K562 (cell line): ENCODE data around the gene ABHD16A. TPM values are rescaled to one million over a fixed set of nuclear protein-coding genes. Genes with fewer than 3 reads are reported as not detected.

Source experiments
- CBFA2T2 ChIP-seq: fragments of 450-650 bp; conservative IDR thresholded peaks from 2 replicates; pipeline ENCODE4 v1.6.1; 2017; ENCODE audit warnings: mild to moderate bottlenecking
- CREBBP ChIP-seq: IDR thresholded peaks from one replicate; pipeline ENCODE4 v1.6.1; 2012; ENCODE audit warnings: low read depth, mild to moderate bottlenecking, control low read depth, inconsistent platforms, low read length
- ESRRA ChIP-seq: fragments of 450-650 bp; IDR thresholded peaks from 2 replicates; pipeline ENCODE4 v1.6.1; 2014; ENCODE audit warnings: low read depth, mild to moderate bottlenecking, moderate library complexity, borderline replicate concordance
- FOXA1 ChIP-seq: fragments of 450-650 bp; IDR thresholded peaks from 2 replicates; pipeline ENCODE4 v1.6.1; 2016; ENCODE audit warnings: mild to moderate bottlenecking, borderline replicate concordance
- GABPB2 ChIP-seq: fragments of 250-450 bp; sonication (Bioruptor Pico); conservative IDR thresholded peaks from 2 replicates; pipeline ENCODE4 v1.5.1; 2021; ENCODE audit warnings: mild to moderate bottlenecking
- HCFC1 ChIP-seq: IDR thresholded peaks from 2 replicates; pipeline ENCODE4 v1.6.1; 2012; ENCODE audit warnings: low read depth, low read length, improper control_type of control experiment
- HOXB6 ChIP-seq: fragments of 250-450 bp; sonication (Bioruptor Pico); IDR thresholded peaks from 2 replicates; pipeline ENCODE4 v1.5.1; 2022; ENCODE audit warnings: mild to moderate bottlenecking, borderline replicate concordance
- JUNB ChIP-seq: fragments of 450-650 bp; formaldehyde crosslinking; conservative IDR thresholded peaks from 2 replicates; pipeline ENCODE4 v1.4.0; 2020; ENCODE audit warnings: mild to moderate bottlenecking
- NCOA2 ChIP-seq, 2 experiments: fragments of 450-650 bp; IDR thresholded peaks; 2 replicates each; pipeline ENCODE4 v1.6.1; 2018; ENCODE audit warnings: mild to moderate bottlenecking in 2 of 2, moderate library complexity in 1 of 2; ENCODE audit not compliant: partially characterized antibody in 2 of 2
- NFIC ChIP-seq: fragments of 450-650 bp; IDR thresholded peaks from 2 replicates; pipeline ENCODE4 v1.6.1; 2017; ENCODE audit warnings: mild to moderate bottlenecking, inconsistent platforms
- NR1H2 ChIP-seq: sonication (generic); formaldehyde crosslinking; IDR thresholded peaks from 2 replicates; pipeline ENCODE4 v1.4.0; 2020; ENCODE audit warnings: mild to moderate bottlenecking, missing genetic modification reagents
- NR2C2 ChIP-seq, 2 experiments: fragments of 200-800 bp in 1 of 2; sonication (Bioruptor generic) in 1 of 2; sonication (generic) in 1 of 2; formaldehyde crosslinking in 1 of 2; IDR thresholded peaks; 2 replicates each; pipeline versions ENCODE4 v1.6.1 to v1.8.0; 2016 to 2022; ENCODE audit warnings: mild to moderate bottlenecking in 1 of 2, missing compliant biosample characterization in 1 of 2, missing genetic modification characterization in 1 of 2, missing genetic modification reagents in 1 of 2
- NR2F6 ChIP-seq: fragments of 450-650 bp; formaldehyde crosslinking; IDR thresholded peaks from 2 replicates; pipeline ENCODE4 v1.4.0; 2020; ENCODE audit warnings: mild to moderate bottlenecking
- NR4A1 ChIP-seq, 2 experiments: fragments of 250-450 bp in 1 of 2; fragments of 450-650 bp in 1 of 2; sonication (Bioruptor Pico) in 1 of 2; IDR thresholded peaks; 2 replicates each; pipeline versions ENCODE4 v1.4.0 to v1.6.1; 2016 to 2020; ENCODE audit warnings: mild to moderate bottlenecking in 2 of 2, missing compliant biosample characterization in 1 of 2, missing genetic modification characterization in 1 of 2, moderate library complexity in 1 of 2
- POLR2AphosphoS5 ChIP-seq: IDR thresholded peaks from 2 replicates; pipeline ENCODE4 v1.6.1; 2011; ENCODE audit warnings: mild to moderate bottlenecking, low read depth, low read length, moderate library complexity; ENCODE audit not compliant: control insufficient read depth, insufficient read depth
- ZNF584 ChIP-seq: fragments of 200-800 bp; sonication (Bioruptor generic); IDR thresholded peaks from 2 replicates; pipeline ENCODE4 v1.6.1; 2016; ENCODE audit warnings: low read depth, mild to moderate bottlenecking, missing genetic modification characterization, missing compliant biosample characterization
- ZNF696 ChIP-seq: fragments of 250-450 bp; sonication (Bioruptor Pico); conservative IDR thresholded peaks from 2 replicates; pipeline ENCODE4 v1.4.0; 2020; ENCODE audit warnings: mild to moderate bottlenecking, moderate library complexity
- ZNF830 ChIP-seq: fragments of 250-450 bp; sonication (Bioruptor Pico); IDR thresholded peaks from 2 replicates; pipeline ENCODE4 v1.5.0; 2021; ENCODE audit warnings: mild to moderate bottlenecking
- polyA plus RNA-seq, 8 experiments: library from polyadenylated mRNA; depleted of rRNA in 4 of 8; stranded (reverse) in 5 of 8; unstranded in 3 of 8; fragments of >200 nt; fragmentation: Nextera tagmentation in 2 of 8; fragmentation: Illumina TruSeq in 1 of 8; extraction: Ambion mirVana in 2 of 8; extraction: Trizol in 1 of 8; gene quantifications; 2 replicates each; pipeline versions ENCODE4 v1.2.1 to v1.2.3, GENCODE V29; 2011 to 2014; ENCODE audit warnings: inconsistent platforms in 1 of 8, missing spikeins in 1 of 8
- total RNA-seq, 7 experiments: library from RNA; depleted of rRNA in 6 of 7; stranded (reverse); fragments of >200 nt in 6 of 7; fragmentation: Illumina TruSeq in 2 of 7; extraction: Trizol in 2 of 7; gene quantifications; 2 replicates each; pipeline versions ENCODE4 v1.2.1 to v1.2.3, GENCODE V29; 2011 to 2021; ENCODE audit warnings: low replicate concordance in 1 of 7
- TF ChIP-seq, protein P1 (sequence below): fragments of 450-650 bp; IDR thresholded peaks from 2 replicates; pipeline ENCODE4 v1.6.1; 2016; ENCODE audit warnings: antibody characterized with exemption
- TF ChIP-seq, protein P2 (sequence below): fragments of 250-450 bp; sonication (Bioruptor Pico); IDR thresholded peaks from 2 replicates; pipeline ENCODE4 v1.5.1; 2021; ENCODE audit warnings: mild to moderate bottlenecking
- TF ChIP-seq, protein P3 (sequence below), 2 experiments: fragments of 450-650 bp in 1 of 2; IDR thresholded peaks; 2 replicates each; pipeline ENCODE4 v1.6.1; 2011 to 2017; ENCODE audit warnings: low read depth in 2 of 2, antibody characterized with exemption in 1 of 2, borderline replicate concordance in 1 of 2, low read length in 1 of 2, mild to moderate bottlenecking in 1 of 2, mixed read lengths in 1 of 2; ENCODE audit not compliant: control insufficient read depth in 1 of 2

ABHD16A gene
- total and polyA plus RNA-seq, 9 of the 15 experiments (the other 6 are each of a cell fraction or from before 2014, with no cell fraction given), result 25.8 to 120 (median 81.6) TPM

DNA sequence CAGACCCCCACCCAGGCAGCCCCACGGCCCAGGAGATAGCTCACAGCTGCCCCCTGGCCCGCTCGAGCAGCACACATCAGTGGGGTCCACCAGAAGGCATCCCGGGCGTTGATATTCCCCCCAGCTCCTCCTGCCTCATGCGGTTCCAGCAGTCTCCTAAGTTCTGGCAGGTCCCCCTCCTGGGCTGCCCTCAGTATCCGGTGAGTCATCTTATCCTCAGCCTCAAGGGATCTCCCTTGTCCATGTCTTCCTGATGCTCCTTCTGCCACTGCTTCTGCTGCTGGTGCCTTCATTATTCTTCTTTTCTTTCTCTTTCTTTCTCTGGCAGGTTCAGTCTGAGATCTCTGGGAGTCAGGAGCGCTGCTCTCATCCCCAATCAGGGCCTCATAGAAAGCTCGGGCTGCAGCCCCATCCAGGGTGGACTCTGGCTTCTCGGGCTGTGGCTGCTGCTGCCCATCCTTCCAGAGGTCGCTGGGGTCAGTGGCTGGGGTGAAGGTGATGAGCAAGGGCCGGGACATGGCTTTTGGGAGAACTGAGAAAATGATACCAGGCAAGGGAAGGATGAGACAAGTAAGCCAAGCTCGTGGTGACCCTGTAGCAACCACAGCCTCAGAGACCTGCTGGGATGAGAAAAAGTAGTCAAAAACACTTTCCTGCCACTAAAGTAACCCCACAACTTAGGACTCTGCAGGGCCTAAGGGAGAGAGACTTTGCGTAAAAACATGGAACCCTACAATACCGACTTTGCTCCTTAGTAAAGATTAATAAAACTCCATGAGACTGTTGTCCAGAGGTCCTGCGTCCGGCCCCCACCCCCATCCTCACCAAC lies 38.9 kb downstream of the ABHD16A start (continued):
- TF ChIP-seq HCFC1, result no peak; the same call in 1 of the 2 replicates
- no peak for TF ChIP-seq NCOA2 (IDR thresholded peaks at IDR 0.05; ENCODE audit: partially characterized antibody in 2 of 2)
- TF ChIP-seq CBFA2T2, result no peak
- TF ChIP-seq ZNF696, result no peak
- peak; percentile 79 for TF ChIP-seq ESRRA
- no peak for TF ChIP-seq ZNF584 (CRISPR knock-in tag)
- 0 out of 2 replicates have a peak, but pooled peaks have one; percentile 38 for TF ChIP-seq NR2C2 (CRISPR knock-in tag; IDR thresholded peaks at IDR 0.05)
- no peak for TF ChIP-seq NR2C2 (tag; IDR thresholded peaks at IDR 0.05)
- TF ChIP-seq POLR2AphosphoS5, result peak; percentile 69; the same call in 1 of the 2 replicates
- TF ChIP-seq NR2F6 (CRISPR knock-in tag), result no peak
- TF ChIP-seq NR1H2 (CRISPR knock-in tag), result no peak; the same call in 1 of the 2 replicates
- TF ChIP-seq GABPB2 (CRISPR knock-in tag), result no peak
- TF ChIP-seq, protein P1, sequence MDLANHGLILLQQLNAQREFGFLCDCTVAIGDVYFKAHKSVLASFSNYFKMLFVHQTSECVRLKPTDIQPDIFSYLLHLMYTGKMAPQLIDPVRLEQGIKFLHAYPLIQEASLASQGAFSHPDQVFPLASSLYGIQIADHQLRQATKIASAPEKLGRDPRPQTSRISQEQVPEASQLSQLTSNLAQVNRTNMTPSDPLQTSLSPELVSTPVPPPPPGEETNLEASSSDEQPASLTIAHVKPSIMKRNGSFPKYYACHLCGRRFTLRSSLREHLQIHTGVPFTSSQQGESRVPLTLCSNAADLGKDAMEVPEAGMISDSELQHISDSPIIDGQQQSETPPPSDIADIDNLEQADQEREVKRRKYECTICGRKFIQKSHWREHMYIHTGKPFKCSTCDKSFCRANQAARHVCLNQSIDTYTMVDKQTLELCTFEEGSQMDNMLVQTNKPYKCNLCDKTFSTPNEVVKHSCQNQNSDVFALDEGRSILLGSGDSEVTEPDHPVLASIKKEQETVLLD, result peak; percentile 79
- TF ChIP-seq HOXB6 (CRISPR knock-in tag), result no peak
- no peak for TF ChIP-seq ZNF830
- TF ChIP-seq, protein P2, sequence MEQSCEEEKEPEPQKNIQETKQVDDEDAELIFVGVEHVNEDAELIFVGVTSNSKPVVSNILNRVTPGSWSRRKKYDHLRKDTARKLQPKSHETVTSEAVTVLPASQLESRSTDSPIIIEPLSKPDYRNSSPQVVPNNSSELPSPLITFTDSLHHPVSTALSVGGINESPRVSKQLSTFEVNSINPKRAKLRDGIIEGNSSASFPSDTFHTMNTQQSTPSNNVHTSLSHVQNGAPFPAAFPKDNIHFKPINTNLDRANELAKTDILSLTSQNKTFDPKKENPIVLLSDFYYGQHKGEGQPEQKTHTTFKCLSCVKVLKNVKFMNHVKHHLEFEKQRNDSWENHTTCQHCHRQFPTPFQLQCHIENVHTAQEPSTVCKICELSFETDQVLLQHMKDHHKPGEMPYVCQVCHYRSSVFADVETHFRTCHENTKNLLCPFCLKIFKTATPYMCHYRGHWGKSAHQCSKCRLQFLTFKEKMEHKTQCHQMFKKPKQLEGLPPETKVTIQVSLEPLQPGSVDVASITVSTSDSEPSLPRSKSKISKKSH (CRISPR knock-in tag), result no peak
- no peak for TF ChIP-seq NR4A1 (CRISPR knock-in tag; IDR thresholded peaks at IDR 0.05)
- TF ChIP-seq NR4A1 (tag; IDR thresholded peaks at IDR 0.05), result peak; percentile 15; the same call in 1 of the 2 replicates
- TF ChIP-seq, protein P3, sequence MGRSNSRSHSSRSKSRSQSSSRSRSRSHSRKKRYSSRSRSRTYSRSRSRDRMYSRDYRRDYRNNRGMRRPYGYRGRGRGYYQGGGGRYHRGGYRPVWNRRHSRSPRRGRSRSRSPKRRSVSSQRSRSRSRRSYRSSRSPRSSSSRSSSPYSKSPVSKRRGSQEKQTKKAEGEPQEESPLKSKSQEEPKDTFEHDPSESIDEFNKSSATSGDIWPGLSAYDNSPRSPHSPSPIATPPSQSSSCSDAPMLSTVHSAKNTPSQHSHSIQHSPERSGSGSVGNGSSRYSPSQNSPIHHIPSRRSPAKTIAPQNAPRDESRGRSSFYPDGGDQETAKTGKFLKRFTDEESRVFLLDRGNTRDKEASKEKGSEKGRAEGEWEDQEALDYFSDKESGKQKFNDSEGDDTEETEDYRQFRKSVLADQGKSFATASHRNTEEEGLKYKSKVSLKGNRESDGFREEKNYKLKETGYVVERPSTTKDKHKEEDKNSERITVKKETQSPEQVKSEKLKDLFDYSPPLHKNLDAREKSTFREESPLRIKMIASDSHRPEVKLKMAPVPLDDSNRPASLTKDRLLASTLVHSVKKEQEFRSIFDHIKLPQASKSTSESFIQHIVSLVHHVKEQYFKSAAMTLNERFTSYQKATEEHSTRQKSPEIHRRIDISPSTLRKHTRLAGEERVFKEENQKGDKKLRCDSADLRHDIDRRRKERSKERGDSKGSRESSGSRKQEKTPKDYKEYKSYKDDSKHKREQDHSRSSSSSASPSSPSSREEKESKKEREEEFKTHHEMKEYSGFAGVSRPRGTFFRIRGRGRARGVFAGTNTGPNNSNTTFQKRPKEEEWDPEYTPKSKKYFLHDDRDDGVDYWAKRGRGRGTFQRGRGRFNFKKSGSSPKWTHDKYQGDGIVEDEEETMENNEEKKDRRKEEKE (IDR thresholded peaks at IDR 0.05; ENCODE audit: borderline replicate concordance in 1 of 2, control insufficient read depth in 1 of 2, low read depth in 2 of 2, low read length in 1 of 2), result peak in 1 of 2 experiments; percentile 62; a peak in 1 of 4 replicates
- no peak for TF ChIP-seq FOXA1
- TF ChIP-seq JUNB (CRISPR knock-in tag), result peak; percentile 71
- no peak for TF ChIP-seq NFIC
- TF ChIP-seq CREBBP, result no peak
